GM12874 (cell line): Measurements from ENCODE around the gene MARVELD1.

ENCODE experiments used
- TF ChIP-seq, protein P1 (sequence below): IDR thresholded peaks from 2 replicates; pipeline ENCODE4 v1.5.1; 2011; ENCODE audit warnings: low read depth, mild to moderate bottlenecking, control low read depth, low read length, moderate library complexity; ENCODE audit not compliant: insufficient read depth

The MARVELD1 gene

DNA sequence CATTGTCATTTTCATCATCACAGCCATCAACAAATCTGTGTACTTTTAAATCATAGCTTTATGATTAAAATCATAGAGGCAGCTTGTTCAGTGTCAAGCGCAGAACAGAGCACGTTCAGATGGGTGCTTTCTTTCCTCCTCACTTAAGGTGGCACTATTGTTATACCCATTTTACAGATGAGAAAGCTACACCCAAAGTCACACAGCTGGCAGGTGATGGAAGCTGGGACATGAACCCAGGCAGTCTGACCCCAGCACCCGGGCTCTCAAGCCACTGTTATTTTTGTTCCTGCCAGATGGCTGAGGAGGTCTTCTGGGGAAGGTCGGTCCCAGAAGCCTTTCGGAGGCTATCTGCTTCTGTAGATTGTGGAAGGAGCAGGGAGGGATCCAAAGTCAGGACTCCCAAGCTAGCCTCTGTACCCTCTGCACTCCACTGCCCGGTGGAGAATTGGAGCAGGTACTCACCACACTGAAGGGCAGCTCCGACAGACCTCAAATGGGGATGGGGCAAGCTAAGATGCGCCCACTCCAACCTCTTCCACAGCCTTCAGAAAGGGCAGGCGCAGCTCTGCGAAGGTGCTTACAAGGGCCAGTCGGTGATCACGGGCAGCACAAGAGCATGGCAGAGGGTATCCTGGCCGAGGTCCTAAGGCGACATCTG is 27.1 kb upstream of the MARVELD1 start:
- TF ChIP-seq, protein P1, sequence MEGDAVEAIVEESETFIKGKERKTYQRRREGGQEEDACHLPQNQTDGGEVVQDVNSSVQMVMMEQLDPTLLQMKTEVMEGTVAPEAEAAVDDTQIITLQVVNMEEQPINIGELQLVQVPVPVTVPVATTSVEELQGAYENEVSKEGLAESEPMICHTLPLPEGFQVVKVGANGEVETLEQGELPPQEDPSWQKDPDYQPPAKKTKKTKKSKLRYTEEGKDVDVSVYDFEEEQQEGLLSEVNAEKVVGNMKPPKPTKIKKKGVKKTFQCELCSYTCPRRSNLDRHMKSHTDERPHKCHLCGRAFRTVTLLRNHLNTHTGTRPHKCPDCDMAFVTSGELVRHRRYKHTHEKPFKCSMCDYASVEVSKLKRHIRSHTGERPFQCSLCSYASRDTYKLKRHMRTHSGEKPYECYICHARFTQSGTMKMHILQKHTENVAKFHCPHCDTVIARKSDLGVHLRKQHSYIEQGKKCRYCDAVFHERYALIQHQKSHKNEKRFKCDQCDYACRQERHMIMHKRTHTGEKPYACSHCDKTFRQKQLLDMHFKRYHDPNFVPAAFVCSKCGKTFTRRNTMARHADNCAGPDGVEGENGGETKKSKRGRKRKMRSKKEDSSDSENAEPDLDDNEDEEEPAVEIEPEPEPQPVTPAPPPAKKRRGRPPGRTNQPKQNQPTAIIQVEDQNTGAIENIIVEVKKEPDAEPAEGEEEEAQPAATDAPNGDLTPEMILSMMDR: no peak

DNA sequence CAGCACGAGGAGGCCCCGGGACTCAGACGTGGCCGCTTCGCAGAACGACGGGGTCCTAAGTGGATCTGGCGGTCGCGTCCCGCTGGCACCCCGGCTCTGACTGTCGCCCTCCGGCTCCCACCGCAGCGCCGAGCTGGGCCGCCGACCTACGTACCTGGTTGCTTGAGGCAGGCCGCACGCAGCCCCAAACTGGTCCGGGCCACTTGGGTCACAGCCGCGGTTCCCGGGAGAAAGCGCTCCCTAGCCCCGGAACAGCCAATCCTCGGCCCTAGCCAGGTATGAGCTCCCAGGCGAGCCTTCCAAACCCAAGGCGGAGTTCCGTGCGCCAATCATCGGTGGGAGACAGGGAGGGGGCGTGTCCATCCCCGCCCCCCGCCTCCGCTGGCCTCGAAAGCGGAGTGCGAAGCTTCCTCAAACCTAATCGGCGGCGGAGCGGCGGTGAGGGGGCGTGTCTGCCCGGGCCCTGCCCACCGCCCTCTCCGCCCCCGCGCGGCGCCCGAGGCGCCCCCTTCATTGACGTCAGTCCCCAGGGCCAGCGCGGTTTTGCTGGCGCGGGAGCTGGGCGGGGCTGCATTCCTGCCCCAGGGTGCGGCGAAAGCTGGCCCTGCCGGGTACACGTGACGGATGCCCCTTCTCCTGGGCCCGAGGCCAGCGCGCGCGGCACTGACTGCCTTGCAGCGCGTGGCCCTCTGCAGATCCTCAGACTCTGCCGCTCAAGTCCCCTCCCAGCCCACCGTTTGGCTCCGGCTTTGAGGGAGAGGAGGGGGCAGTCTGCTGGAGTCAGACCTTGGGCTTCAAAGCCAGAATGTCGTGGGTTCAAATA is 26.4 kb upstream of the MARVELD1 start, which contains the start of gene AVPI1:
AVPI1 (minus strand) TSS at position 280 of the 823 bp plus-strand sequence. CDS start 7,336 bp downstream, outside the sequence.
- TF ChIP-seq, protein P1: no peak

DNA sequence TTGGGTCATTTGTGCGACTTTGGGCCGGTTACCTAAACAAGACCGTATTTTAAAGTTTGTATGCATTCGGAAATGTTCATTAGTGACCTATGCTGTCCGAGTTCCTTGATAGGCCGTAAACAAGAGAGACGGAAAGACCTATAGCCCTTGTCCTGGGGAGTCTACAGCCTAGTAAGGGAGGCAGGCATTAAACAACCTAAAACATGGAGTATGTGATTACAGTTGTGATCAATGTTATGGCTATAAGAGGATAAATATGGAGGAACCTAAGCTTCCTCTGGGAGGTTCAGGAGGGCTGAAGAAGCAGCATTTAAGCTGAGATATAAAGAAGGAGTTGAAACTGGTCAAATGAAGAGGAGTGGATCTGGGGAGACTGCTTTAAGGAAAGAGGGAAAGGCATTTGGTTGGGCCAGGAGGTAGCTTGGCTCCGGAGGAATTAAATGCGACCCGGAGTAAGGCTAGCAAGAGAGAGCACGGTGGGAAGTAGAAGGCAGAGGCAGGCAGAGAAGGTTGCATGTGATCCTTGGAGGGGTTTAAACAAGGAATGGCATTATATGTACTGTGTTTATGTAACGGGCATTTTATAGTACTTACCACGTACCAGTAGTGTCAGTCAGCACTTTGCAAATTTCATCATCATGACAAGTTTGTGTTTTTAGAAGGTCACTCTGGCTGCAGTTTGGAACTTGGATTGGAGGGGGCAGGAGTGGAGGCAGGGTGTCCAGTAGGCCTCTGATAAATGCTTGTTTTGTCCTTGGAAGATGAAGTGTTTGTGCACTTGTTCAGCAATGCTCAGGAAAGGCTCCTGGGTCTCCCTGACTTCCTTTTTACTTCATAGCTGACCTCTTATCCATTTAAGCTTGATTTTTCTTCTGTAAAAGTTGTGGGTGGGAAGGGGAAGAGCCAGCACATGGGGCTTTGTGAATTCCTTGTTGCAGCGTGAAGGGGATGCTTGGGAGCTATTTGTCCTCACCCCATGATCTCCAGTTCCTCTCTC is 25.4 kb upstream of the MARVELD1 start:
- TF ChIP-seq, protein P1: no peak

DNA sequence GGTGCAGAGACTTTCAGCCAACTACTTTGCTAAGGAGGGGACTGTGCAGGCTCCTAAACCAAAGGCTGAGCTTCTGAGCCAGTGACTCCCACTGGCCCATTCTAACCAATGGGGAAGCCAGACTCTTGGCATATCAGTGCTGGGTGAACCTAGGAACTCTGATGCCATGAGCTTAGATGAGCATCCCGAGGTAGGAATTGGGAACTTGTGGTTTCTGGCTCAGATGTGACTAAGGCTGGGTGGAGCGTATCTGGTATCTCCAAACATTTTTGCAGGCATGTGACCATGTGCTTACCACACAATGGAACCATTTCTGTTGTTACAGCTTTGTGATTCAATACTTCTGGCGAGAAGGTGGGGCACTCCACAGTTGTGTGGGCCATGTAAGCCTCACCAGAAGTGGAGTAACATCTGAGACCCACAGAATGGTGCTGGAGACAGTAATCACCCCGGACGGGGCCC is 23.9 kb upstream of the MARVELD1 start:
- TF ChIP-seq, protein P1: no peak

DNA sequence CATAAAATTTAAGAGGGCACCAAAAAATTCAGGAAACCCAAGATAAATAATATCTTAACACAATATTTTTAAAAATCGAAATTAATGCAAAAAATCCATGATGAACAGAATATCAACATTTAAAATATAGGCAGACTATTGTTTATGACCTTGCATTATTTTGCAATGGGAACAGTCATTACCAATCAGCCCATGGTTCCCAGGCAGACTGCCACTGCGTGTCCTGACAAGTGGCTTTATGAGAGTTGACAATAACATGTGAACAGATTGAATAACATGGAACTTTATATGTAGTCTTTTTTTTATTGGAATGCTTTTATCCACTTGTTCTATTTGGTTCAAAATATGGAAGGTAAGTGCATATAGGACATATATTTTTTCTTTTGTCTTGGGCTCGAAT is 23.4 kb upstream of the MARVELD1 start:
- TF ChIP-seq, protein P1: no peak

DNA sequence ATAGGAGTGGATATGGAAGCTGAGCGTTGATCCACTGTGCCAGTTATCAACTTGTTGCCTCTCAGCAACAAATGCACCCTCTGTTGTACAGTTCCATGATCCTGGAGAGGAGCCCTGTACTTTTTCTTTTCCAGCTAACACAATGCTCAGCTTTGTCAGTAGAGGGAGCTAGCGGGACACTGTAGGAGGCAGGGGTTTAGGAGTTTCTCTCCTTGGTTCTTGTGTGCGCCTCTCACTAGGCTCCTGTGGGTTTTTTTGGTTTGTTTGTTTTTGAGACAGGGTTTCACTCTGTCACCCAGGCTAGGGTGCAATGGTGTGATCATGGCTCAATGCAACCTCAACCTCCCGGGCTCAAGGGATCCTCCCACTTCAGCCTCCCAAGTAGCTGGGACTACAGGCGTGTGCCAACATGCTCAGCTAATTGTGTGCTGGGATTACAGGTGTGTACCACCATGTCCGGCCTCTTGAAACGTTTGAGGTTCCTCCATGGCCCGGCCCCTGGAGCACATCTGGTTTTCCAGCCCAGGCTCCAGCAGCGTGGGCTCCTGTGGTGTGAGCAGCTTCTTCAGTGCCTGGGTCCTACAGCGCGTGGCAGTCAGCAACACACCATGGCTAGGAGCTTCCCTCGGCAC is 12.0 kb upstream of the MARVELD1 start:
- TF ChIP-seq, protein P1: peak; percentile 89
